GM21786 (cell line): Measurements from ENCODE around the gene KLHL25.

Experiments
- ATAC-seq: cut with Tn5 transposase; IDR thresholded peaks from one replicate; pipeline ENCODE4 v1.9.1; 2021; ENCODE audit not compliant: unreplicated experiment

KLHL25 gene

GRCh38 chr15:85749261-85750151 is 45.2 kb downstream of the KLHL25 start:
- ATAC-seq, result no peak

- ATAC-seq, result no peak
These were observed 46.0 kb downstream of the KLHL25 start for GRCh38 chr15:85748729-85749128.

GRCh38 chr15:85748176-85748575 is 46.5 kb downstream of the KLHL25 start:
- ATAC-seq, result no peak

DNA sequence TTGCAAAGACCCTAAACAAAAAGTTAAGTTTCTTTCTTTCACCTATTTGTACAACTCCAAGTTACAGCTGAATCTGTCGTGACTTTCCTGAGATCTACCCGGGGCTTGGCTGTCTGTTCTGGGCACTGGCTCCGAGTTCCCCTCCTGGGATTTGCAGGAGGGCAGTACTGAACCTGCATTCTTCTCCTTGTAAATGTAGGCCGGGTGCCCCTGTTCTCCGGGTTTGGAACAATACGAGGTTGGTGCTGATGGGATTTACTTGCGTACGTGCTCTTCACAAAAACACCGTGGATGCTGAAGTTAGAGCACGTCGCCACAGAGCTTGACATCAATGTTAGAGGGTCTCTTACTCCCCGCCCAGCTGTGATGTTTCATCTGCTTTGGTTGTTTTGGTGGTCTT is 48.1 kb downstream of the KLHL25 start:
- no peak for ATAC-seq

DNA sequence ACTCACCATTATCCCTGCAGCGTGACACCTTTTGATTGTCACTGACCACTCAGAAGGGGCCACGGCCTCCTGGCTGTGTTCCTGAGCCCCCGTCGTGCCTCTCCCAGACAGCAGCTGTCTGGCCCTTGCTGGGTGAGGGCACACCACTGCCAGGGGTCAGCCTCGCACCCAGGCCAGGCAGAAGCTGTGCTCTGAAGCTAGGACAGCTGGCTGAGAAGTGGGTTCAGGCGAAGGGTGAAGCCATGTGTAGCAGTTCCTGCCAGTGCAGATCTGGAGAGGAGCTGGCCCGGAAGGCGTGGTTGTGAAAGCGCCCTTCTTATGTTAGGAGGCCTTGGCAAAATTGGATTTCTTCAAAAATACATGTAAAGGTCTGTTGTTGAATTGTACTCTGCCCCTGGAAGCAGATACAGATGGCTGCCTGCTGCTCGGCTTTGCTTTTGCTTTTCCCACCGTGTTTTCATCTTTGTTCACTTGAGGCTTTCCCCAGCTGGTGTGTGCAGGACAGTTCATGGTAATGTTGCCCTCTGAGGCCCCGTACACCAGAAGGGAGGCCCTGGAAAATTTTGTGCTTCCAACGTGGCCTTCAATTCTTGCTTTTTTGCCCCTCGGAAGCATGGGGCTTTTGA is 49.1 kb downstream of the KLHL25 start:
- ATAC-seq, result no peak

- ATAC-seq, result no peak
These were observed 49.7 kb downstream of the KLHL25 start for GRCh38 chr15:85745023-85745422.

- no peak for ATAC-seq
These were observed 50.1 kb downstream of the KLHL25 start for GRCh38 chr15:85744579-85744978.

GRCh38 chr15:85743392-85744055 is 51.2 kb downstream of the KLHL25 start:
- no peak for ATAC-seq

GRCh38 chr15:85742186-85742821 is 52.4 kb downstream of the KLHL25 start:
- no peak for ATAC-seq

DNA sequence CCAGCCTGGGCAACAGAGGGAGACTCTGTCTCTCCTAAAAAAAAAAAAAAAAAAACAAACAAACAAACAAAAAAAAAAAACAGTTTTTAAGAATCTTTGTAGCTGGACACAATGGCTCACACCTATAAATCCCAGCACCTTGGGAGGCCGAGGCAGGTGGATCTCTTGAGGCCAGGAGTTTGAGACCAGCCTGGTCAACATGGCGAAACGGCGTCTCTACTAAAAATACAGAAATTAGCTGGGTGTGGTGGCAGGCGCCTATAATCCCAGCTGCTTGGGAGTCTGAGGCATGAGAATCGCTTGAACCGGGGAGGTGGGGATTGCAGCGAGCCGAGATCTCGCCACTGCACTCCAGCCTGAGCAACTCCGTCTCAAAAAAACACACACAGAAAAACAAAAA is 53.1 kb downstream of the KLHL25 start:
- no peak for ATAC-seq

GRCh38 chr15:85741021-85741421 is 53.7 kb downstream of the KLHL25 start:
- ATAC-seq, result no peak

- ATAC-seq, result no peak
These were observed 57.7 kb downstream of the KLHL25 start for GRCh38 chr15:85737061-85737460.

DNA sequence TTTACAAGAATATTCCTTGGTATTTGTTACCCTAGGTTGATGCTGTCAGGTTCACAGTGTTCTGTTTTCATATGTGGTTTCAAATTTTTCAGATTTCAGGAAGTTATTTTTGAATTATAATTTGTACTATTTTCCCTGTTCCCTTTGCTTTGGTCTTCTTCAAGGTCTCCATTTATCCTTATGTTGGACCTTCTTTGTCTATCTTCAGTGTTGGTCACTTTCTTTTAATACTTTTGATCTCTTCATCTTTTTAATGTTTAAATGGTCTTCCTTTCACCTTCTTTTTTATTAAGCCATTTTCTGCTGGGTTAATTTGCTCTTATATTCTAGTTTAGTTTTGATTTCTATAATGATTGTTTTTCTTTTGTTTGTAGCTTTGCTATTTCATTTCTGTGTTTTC is 61.3 kb downstream of the KLHL25 start:
- no peak for ATAC-seq

DNA sequence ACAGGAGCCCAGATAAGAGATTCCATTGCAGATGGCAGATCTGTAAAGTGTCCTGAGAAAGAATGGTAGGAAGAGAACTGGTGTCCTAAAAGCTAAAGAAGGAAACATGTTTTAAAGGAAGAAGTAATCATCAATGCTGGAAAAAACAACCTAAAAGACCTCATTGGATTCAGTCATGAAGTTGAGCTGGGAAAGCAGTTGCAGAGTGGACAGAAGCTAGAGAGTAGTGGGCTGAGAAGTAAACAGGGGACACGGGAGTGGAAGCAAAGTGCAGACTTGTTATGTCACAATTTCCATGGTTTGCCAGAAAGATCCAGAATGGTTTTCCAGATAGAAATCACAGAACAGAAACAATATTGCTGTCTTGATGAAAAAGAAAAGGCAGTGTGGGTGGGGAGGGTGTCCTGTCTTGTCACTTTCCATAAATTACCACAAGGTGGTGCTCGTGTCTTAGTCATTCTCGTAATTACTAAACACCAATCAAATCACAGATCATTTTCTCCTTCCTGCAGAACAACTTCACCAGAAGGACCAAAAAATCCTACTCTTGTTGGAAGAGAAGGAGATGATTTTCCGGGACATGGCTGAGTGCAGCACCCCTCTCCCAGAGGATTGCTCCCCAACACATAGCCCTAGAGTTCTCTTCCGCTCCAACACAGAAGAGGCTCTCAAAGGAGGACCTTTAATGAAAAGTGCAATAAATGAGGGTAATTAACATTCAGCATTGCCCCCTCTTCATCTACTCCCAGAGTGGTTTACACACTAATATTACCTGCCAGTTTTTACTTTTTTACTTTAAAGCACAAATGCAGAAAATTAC is 64.5 kb downstream of the KLHL25 start:
- ATAC-seq, result peak; percentile 76

- no peak for ATAC-seq
These were observed 67.7 kb downstream of the KLHL25 start for GRCh38 chr15:85727068-85727467.

DNA sequence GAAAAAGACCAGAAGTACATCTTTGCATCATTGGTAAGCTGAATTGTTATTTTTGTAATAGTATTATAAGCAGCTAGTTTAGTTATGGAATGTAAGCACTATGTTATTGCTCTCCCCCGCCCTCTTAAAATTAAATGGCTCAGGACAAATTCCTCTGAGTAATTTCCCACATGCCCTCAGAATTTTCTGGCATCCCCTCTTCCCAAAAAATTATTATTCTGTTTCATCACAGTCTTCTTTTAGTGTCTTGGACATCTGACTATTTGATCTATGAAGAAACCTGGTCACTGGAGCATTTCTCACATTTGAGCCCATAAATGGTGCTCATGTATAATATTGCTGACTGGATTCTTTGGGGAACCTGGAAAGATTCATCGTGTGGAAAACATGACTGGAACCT is 68.3 kb downstream of the KLHL25 start:
- no peak for ATAC-seq

DNA sequence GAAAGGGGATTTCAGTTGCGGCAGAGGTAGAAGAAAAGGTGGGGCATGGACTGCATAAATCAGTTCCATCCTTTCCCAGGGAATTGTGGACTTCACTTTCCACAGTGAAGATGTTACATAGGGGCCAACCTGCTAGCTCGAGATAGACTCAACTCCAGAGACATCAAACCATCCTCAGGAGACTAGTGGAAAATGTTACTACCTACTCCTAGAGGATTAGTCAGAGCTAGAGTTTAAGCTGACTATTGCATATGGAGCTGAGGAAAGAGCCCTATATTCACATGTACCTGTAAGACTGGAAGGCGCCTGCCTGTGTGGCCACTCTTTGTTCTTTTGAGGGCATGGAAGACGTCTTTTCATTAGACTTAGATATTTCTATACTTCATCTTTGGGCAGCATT is 69.2 kb downstream of the KLHL25 start:
- no peak for ATAC-seq

GRCh38 chr15:85725019-85725418 is 69.7 kb downstream of the KLHL25 start:
- ATAC-seq, result no peak

DNA sequence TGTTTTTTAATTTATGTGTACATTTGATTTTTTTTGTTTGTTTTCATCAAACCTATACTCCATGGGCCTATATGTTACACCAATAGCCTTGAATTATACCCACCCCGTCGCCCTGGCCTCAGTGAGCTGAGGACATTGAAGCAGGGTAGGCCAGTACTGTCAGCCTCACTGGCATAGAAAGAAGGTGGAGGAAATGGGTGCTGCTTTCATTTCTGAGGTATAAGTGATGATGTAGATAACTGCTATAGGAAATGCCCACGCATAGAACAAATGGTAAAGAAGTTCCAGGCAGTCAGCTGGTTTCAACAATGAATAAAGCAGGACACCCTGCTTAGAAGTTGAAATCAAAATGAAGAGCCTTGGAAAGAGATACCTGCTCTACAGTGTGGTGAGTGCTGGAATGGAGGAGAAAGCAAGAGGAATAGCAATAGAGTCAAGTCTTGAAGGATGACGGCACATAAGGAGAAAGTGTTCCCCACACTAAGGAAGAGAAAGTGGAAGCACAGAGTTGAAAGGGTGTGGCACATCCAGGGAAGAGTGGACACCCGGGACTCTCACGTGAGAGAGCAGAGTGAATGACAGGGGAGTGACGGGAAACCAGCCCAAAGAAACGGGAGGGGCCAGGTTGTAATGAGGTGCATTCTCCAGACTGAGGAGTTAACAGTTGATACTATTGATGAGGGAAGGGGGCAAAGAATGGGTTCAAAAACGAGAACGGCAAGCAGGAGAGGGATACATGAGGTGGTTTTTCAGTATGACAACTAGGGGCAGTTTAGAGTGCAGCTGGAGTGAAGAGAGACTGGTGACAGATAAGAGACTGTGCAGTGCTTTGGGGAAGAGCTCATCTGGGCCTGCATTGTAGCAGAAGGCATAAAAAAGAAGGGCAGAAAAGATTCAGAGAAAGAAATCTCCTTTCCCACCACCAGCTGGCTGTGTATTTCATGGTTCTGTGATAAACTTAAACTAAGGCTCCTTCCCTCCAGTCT is 70.5 kb downstream of the KLHL25 start:
- no peak for ATAC-seq
